OCI-M2 (cell line): ENCODE measurements around the gene AMN1.
"Not testable (repeated sequence)": the region's sequence is repeated elsewhere in the genome, so short reads cannot be mapped to it uniquely, and the experiment has no call there.

Experiments
- DNase-seq: peaks from one replicate; lab custom pipeline; 2025; ENCODE audit not compliant: unreplicated experiment; lab: John Stamatoyannopoulos, UW

Gene AMN1

GRCh38 chr12:31687101-31687527 lies 41.7 kb downstream of the AMN1 start:
- DNase-seq, result no peak

GRCh38 chr12:31685801-31686200 lies 43.0 kb downstream of the AMN1 start:
- no peak for DNase-seq

GRCh38 chr12:31682136-31682962 lies 46.5 kb downstream of the AMN1 start:
- DNase-seq, result peak; percentile 30

DNA sequence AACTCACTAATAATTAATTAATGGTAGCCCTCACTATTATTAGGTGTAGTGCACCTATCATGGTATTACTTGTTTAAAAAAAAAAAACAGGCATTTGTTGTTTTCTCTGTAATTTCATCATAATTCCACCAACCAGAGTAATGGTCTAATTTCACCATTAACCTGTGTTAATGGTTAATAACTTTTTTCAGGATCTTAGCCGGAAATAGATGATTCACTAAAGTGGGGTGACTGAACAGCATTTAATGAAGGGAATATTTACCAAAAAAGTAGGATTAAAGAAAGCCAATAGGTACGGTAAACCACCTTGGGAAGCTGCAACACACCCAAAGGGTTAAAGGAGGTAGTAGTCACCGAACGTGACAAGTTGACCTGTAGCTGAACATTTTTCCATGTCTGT lies 56.3 kb downstream of the AMN1 start:
- DNase-seq, result no peak

DNA sequence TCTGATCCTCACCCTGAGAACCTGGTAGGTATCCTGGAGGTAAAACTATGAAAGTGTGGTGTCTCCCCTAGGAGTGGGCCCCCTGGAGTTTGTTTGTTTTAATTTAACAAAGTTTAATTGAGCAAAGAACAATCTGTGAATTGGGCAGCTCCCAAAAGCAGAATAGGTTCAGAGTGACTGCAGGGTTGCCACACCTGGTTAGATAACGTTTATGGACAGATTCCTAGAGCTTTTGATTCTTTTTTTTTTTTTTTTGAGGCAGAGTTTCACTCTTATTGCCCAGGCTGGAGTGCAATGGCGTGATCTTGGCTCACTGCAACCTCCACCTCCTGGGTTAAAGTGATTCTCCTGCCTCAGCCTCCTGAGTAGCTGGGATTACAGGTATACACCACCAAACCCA lies 59.2 kb downstream of the AMN1 start:
- not testable (repeated sequence) for DNase-seq

- DNase-seq, result no peak
These were observed 59.8 kb downstream of the AMN1 start for GRCh38 chr12:31669020-31669419.

GRCh38 chr12:31664038-31664437 lies 64.8 kb downstream of the AMN1 start:
- DNase-seq, result no peak

GRCh38 chr12:31663576-31663975 lies 65.2 kb downstream of the AMN1 start:
- no peak for DNase-seq

- no peak for DNase-seq
These were observed 66.5 kb downstream of the AMN1 start for GRCh38 chr12:31662176-31662849.

- peak; percentile 61 for DNase-seq
These were observed 69.5 kb downstream of the AMN1 start, which contains the start of gene ETFBKMT for GRCh38 chr12:31659087-31659942. ETFBKMT (plus strand) TSS chr12:31659688; CDS start chr12:31661954, 2,266 bp downstream.

DNA sequence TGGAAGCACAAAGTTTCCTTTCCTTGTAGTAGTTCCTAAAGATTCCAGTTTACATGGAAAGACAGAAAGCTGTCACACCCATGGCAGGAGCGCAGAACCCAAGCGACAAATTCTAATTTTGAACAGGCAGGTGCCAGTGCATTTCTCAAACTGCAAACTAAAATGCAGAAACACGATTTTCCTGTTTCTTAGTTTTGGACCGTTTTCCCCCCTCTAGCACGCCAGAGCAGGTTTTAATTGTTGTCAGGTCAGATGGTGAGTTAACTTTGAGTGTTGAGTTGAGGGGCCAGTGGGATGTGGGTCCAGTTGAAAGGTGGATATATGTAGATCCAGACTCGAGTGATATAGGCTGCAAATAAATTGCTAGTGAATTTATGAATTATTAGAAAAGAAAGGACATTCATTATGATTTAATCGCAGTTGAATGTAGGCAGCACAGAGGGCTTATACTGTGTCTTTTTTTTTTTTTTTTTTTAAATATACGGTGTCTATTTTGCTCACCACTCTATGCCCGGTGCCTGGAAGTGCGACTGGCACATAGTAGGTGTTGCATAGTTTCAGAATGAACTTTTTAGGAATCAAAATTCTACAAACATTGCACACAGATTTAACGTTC lies 70.2 kb downstream of the AMN1 start:
- DNase-seq, result no peak

- no peak for DNase-seq
These were observed 73.0 kb downstream of the AMN1 start for GRCh38 chr12:31655792-31656191.

GRCh38 chr12:31655208-31655607 lies 73.6 kb downstream of the AMN1 start:
- DNase-seq, result no peak

- DNase-seq, result no peak
These were observed 76.8 kb downstream of the AMN1 start for GRCh38 chr12:31651893-31652521.

DNA sequence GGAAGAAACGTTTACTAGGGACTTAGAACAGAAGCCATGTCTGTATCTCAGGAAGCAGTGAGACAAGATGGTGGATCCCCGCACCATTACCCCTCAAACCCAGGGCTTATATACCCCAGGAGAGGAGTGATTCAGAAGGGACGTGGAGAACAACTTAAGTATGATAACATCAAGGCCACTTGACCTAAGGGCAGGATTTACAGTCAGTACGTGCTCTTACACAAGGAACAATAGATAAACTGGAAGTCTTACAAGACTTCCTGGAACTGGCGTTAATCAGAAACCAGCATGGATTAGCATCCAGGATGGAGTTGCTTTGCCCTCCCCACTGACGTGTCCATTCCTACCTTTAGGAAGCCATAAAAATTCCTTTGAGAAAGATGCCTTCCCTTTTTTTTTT lies 77.9 kb downstream of the AMN1 start:
- no peak for DNase-seq

GRCh38 chr12:31647086-31647491 lies 81.7 kb downstream of the AMN1 start:
- DNase-seq, result no peak

DNA sequence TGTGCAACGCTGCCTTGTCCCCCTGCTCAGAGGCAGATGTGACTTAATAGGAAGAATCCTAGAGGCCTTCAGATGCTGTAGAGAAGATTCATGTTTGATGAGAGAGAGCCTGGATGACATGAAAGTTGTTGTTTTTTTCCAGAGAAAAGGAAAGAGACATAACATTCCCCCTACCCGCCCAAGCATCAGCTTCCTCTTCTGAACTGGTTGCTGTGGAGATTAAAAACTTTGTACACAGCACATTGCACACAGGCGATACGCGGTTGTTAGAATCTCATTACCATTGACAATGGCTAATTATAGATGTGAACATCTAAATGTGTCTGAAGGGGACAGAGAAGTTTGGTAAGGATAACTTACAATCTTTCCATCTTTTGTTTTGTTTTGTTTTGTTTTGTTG lies 82.9 kb downstream of the AMN1 start:
- DNase-seq, result no peak

DNA sequence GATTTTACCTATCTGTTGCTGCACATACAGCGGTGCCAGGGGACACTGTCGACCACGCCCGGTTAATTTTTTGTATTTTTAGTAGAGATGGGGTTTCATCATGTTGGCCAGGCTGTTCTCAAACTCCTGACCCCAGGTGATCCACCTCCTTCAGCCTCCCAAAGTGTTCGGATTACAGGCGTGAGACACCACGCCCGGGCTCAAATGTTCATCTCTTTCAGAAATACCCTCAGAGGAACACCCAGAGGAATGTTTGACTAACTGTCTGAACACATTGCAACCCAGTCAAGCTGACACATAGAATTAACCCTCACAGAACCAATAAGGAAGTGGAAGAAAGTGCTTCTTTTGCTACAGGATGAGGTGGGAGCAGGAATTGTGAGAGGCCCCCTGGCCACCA lies 84.3 kb downstream of the AMN1 start:
- DNase-seq, result no peak

- no peak for DNase-seq
These were observed 87.2 kb downstream of the AMN1 start for GRCh38 chr12:31641509-31642090.

GRCh38 chr12:31634620-31635019 lies 94.2 kb downstream of the AMN1 start:
- DNase-seq, result no peak
